HG03575 (cell line): Measurements from ENCODE around the gene C20orf204.

Experiments used
- ATAC-seq: cut with Tn5 transposase; IDR thresholded peaks from one replicate; pipeline ENCODE4 v1.9.1; 2021; ENCODE audit not compliant: unreplicated experiment, insufficient number of reproducible peaks, low FRiP score; ENCODE audit errors: extremely low read depth

C20orf204 gene

GRCh38 chr20:64051561-64052325, 15.8 kb downstream of the C20orf204 start:
- no peak for ATAC-seq

GRCh38 chr20:64052326-64052722, 16.3 kb downstream of the C20orf204 start:
- ATAC-seq = no peak

GRCh38 chr20:64052987-64053840, 17.2 kb downstream of the C20orf204 start:
- ATAC-seq = no peak

GRCh38 chr20:64053841-64054661, 18.1 kb downstream of the C20orf204 start:
- ATAC-seq = no peak

- no peak for ATAC-seq
Observed at GRCh38 chr20:64055396-64055892, 19.5 kb downstream of the C20orf204 start.

GRCh38 chr20:64055893-64056638, 20.1 kb downstream of the C20orf204 start:
- ATAC-seq = no peak

GRCh38 chr20:64056639-64056888, 20.6 kb downstream of the C20orf204 start:
- ATAC-seq = no peak

GRCh38 chr20:64056889-64057627, 21.1 kb downstream of the C20orf204 start:
- no peak for ATAC-seq

GRCh38 chr20:64057628-64058498, 21.9 kb downstream of the C20orf204 start:
- ATAC-seq = no peak

- ATAC-seq = no peak
Observed at GRCh38 chr20:64058536-64058935, 22.6 kb downstream of the C20orf204 start.

GRCh38 chr20:64062276-64062595, 26.3 kb downstream of the C20orf204 start:
- ATAC-seq = no peak

GRCh38 chr20:64062596-64063388, 26.8 kb downstream of the C20orf204 start, which contains the start of gene TCEA2:
TSS of gene TCEA2 (plus strand) at chr20:64063198. CDS start at chr20:64063313, 115 bp downstream.
- ATAC-seq = no peak

- ATAC-seq = no peak
Observed at GRCh38 chr20:64063389-64064144, 27.6 kb downstream of the C20orf204 start.

- no peak for ATAC-seq
Observed at GRCh38 chr20:64064145-64064698, 28.2 kb downstream of the C20orf204 start.

GRCh38 chr20:64065062-64065973, 29.3 kb downstream of the C20orf204 start:
- no peak for ATAC-seq
